Measurements from ENCODE around the gene PHC2. TPM values are rescaled to one million over a fixed set of nuclear protein-coding genes. Genes with fewer than 3 reads are reported as not detected.

The PHC2 gene
- total RNA-seq, 2 experiments from 2014 or later, result 34.0 to 35.0 TPM

- peaks cover 15% of the 10 kb centered on the region; the same call in 1 of the 2 replicates for H3K36me3 ChIP-seq (ENCODE audit: insufficient read depth, low read length)
- ChIA-PET POLR2A (no interaction called here), CTCF (ENCODE audit: unreplicated experiment) (no interaction called here)
- no peak for DNase-seq (ENCODE audit: low spot score)
- no peak overlapping the region for H3K4me2 ChIP-seq (ENCODE audit: low read length)
- peaks cover 7% of the 10 kb centered on the region for H3K4me1 ChIP-seq (ENCODE audit: insufficient read depth, low read length, poor library complexity, severe bottlenecking)
- H3K27ac ChIP-seq (ENCODE audit: low read depth, low read length, poor library complexity, severe bottlenecking), result no peak overlapping the region
- intact Hi-C loops (cut with micrococcal nuclease; ENCODE audit: unreplicated experiment), result no loop called here
- no TSS peak for BruUV-seq (replicated peaks)
- H3K4me3 ChIP-seq (ENCODE audit: low read depth, low read length, poor library complexity, severe bottlenecking), result no peak overlapping the region
- H3K9me3 ChIP-seq (ENCODE audit: low read length), result no peaks in the 10 kb centered on the region
- no peaks in the 10 kb centered on the region for H3K9me2 ChIP-seq (ENCODE audit: insufficient read depth, low read length)
- TF ChIP-seq EZH2phosphoT487 (IDR thresholded peaks at IDR 0.05; ENCODE audit: borderline replicate concordance, low read depth, low read length) (no peak), CTCF (conservative IDR thresholded peaks at IDR 0.05; ENCODE audit: low read length) (no peak)
- no peak overlapping the region for H2AFZ ChIP-seq (ENCODE audit: low read length)
- no peaks in the 10 kb centered on the region for H3K79me2 ChIP-seq (ENCODE audit: insufficient read depth, low read depth, low read length)
- no peaks in the 10 kb centered on the region for H4K20me1 ChIP-seq (ENCODE audit: insufficient read depth, low read length)
These were observed 111.5 kb downstream of the PHC2 start for GRCh38 chr1:33319186-33319948.

GRCh38 chr1:33317946-33318345 lies 112.9 kb downstream of the PHC2 start:
- no TSS peak for BruUV-seq (replicated peaks)
- ChIA-PET POLR2A (no interaction called here), CTCF (ENCODE audit: unreplicated experiment) (no interaction called here)
- no peak overlapping the region for H2AFZ ChIP-seq (ENCODE audit: low read length)
- H3K27ac ChIP-seq (ENCODE audit: low read depth, low read length, poor library complexity, severe bottlenecking), result no peak overlapping the region
- H3K9me2 ChIP-seq (ENCODE audit: insufficient read depth, low read length), result no peaks in the 10 kb centered on the region
- DNase-seq (ENCODE audit: low spot score), result no peak
- peaks cover 3% of the 10 kb centered on the region for H3K4me1 ChIP-seq (ENCODE audit: insufficient read depth, low read length, poor library complexity, severe bottlenecking)
- no peaks in the 10 kb centered on the region for H4K20me1 ChIP-seq (ENCODE audit: insufficient read depth, low read length)
- no peak overlapping the region for H3K4me2 ChIP-seq (ENCODE audit: low read length)
- intact Hi-C loops (cut with micrococcal nuclease; ENCODE audit: unreplicated experiment), result no loop called here
- peaks cover 2% of the 10 kb centered on the region; the same call in 1 of the 2 replicates for H3K36me3 ChIP-seq (ENCODE audit: insufficient read depth, low read length)
- no peaks in the 10 kb centered on the region for H3K79me2 ChIP-seq (ENCODE audit: insufficient read depth, low read depth, low read length)
- no peak overlapping the region for H3K4me3 ChIP-seq (ENCODE audit: low read depth, low read length, poor library complexity, severe bottlenecking)
- TF ChIP-seq CTCF (conservative IDR thresholded peaks at IDR 0.05; ENCODE audit: low read length) (no peak), EZH2phosphoT487 (IDR thresholded peaks at IDR 0.05; ENCODE audit: borderline replicate concordance, low read depth, low read length) (no peak)
- no peaks in the 10 kb centered on the region for H3K9me3 ChIP-seq (ENCODE audit: low read length)

- intact Hi-C loops (cut with micrococcal nuclease; ENCODE audit: unreplicated experiment), result no loop called here
- Histone ChIP-seq H3K4me1 (ENCODE audit: insufficient read depth, low read length, poor library complexity, severe bottlenecking) (no peaks in the 10 kb centered on the region), H3K4me3 (ENCODE audit: low read depth, low read length, poor library complexity, severe bottlenecking) (no peak overlapping the region), H3K27ac (ENCODE audit: low read depth, low read length, poor library complexity, severe bottlenecking) (no peak overlapping the region), H3K4me2 (ENCODE audit: low read length) (no peak overlapping the region), H2AFZ (ENCODE audit: low read length) (no peak overlapping the region), H4K20me1 (ENCODE audit: insufficient read depth, low read length) (no peaks in the 10 kb centered on the region), H3K79me2 (ENCODE audit: insufficient read depth, low read depth, low read length) (no peaks in the 10 kb centered on the region), H3K36me3 (ENCODE audit: insufficient read depth, low read length) (no peaks in the 10 kb centered on the region), H3K9me3 (ENCODE audit: low read length) (no peaks in the 10 kb centered on the region), H3K9me2 (ENCODE audit: insufficient read depth, low read length) (no peaks in the 10 kb centered on the region)
- no peak for DNase-seq (ENCODE audit: low spot score)
- ChIA-PET CTCF (ENCODE audit: unreplicated experiment) (no interaction called here), POLR2A (interaction anchor here (0.6 kb wide), 1 partner anchor 834 kb away, joined by 4 read pairs; no protein-coding TSS in a partner anchor)
- no TSS peak for BruUV-seq (replicated peaks)
- TF ChIP-seq CTCF (conservative IDR thresholded peaks at IDR 0.05; ENCODE audit: low read length) (no peak), EZH2phosphoT487 (IDR thresholded peaks at IDR 0.05; ENCODE audit: borderline replicate concordance, low read depth, low read length) (no peak)
These were observed 113.5 kb downstream of the PHC2 start for GRCh38 chr1:33317354-33317753.

Data from OCI-LY7 (cell line).